ENCODE measurements around the gene LONP2.
"Not testable (repeated sequence)": the region's sequence is repeated elsewhere in the genome, so short reads cannot be mapped to it uniquely, and the experiment has no call there.

Gene LONP2

DNA sequence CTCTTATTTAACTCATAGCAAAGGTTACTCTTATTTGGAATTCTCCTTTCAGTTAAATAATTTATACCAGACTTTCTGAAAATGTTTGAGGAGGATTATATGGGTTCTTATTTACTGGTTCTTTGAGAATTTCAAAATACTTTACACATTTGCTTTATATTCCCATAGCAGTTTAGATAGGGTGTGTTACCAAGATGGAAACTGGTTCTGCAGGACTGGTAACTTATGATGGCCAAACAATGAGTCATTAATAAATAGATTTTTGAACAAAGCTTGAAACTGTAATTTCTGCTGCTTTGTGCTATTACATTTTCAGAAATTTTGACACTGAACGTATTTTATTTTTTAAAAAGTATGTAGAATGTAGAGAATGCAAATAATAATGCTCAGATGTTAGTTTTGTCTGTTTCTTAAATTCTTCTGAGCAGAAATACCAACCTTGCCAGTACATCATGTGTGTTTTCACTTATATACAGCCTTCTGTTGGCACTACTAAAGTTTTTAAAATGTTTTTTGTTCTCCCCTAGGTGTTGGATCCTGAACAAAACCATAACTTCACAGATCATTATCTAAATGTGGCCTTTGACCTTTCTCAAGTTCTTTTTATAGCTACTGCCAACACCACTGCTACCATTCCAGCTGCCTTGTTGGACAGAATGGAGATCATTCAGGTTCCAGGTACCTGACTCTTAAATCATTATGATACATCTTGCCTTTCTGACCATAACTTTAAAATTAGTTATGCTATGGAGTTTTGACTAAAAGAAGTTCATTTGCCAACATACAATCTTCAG, 51.6 kb downstream of the LONP2 start:
- no peak for DNase-seq

DNA sequence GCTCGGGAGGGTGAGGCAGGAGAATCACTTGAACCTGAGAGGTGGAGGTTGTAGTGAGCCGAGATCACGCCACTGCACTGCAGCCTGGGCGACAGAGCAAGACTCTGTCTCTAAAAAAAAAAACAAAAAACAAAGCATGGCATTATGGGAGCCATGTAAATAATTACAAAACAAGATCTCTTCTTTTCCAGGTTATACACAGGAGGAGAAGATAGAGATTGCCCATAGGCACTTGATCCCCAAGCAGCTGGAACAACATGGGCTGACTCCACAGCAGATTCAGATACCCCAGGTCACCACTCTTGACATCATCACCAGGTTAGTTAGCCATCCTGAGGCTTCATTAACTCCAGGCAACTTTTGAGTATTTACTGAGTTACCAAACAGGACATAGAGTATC, 55.4 kb downstream of the LONP2 start:
- no peak for DNase-seq

DNA sequence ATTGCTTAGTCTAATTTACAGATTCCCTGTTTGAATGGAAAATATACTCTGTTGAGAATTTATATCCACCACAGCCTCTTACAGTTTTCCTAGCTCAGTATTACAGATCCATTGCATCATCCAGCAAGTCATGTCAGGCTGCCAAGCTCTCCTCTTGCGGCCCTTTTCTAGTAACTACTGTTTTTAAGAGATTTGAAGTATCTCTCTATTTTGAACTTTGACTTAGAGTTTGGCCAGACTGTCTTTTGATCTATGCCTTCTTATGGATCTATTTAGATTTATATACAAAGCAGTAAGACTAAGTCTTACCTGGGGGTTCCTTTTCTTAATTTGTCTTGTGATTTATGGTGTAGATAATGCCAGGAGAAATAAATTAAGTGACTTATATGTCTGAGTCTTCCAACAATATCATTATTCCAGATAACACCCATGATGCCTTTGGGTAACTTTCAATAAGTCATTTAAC, 56.3 kb downstream of the LONP2 start:
- DNase-seq: no peak

DNA sequence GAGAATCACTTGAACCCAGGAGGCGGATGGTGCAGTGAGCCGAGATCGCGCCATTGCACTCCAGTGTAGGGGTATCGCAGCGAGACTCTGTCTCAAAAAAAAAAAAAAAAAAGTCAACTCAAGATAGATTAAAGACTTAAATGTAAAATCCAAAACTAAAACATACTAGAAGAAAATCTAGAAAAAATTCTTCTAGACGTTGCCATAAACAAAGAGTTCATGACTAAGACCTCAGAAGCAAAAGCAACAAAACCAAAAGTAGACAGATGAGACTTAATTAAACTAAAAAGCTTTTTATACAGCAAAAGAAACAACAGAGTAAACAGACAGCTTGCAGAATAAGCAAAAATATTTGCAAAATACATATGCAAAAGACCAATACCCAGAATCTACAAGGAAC, 64.4 kb downstream of the LONP2 start:
- DNase-seq: no peak

DNA sequence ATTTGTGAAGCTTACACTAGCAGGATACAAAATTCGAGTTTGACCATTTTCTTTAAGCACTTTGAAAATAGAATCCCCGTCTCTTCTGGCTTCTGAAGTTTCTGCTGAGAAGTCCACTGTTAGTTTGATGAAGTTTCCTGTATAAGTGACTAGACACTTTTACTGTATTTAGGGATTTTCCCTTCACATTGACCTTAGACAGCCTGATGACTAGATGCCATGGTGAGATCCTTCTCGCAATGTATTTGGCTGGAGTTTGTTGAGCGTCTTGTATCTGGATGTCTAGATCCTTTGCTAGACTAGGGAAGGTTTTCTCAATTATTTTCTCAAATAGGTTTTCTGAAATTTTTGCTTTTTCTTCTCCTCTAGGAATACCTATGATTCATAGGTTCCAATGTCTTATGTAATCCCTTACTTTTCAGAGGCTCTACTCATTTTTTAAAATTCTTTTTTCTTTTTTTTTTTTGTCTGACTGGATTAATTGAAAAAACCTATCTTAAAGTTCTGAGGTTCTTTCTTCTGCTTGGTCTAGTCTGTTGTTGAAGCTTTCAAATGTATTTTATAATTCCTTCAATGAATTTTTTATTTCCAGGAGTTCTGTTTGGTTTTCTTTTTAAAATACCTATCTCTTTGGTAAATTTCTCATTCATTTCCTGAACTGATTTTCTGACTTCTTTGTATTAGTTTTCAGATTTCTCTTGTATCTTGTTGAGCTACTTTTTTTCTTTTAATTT, 67.0 kb downstream of the LONP2 start:
- DNase-seq: no peak

DNA sequence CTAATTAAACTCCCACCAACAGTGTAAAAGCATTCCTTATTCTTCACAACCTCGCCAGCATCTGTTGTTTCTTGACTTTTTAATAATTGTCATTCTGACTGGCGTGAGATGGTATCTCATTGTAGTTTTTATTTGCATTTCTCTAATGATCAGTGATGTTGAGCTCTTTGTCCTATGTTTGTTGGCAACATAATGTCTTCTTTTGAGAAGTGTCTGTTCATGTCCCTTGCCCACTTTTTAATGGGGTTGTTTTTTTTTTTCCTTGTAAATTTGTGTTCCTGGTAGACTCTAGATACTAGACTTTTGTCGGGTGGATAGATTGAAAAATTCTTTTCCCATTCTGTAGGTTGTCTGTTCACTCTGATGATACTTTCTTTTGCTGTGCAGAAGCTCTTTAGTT, 69.8 kb downstream of the LONP2 start:
- DNase-seq: not testable (repeated sequence)

DNA sequence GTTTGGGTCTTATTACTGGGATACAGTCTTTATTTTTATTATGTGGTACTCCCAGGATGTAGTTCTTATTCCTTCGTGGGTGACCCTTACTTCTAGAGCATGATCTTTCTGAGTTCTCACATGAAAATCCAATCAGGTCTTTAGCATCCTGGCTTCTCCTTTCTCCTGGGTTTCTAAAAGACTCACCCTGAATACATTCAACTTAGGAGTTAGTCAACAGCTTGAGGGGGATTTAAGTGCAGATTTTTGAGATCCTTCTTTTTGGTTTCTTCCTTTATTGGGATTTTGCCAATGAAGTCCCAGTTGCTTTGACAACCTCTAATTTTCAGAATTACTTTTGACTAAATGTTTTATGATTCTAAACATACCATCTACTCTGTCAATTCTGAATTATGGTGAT, 72.9 kb downstream of the LONP2 start:
- DNase-seq: no peak

DNA sequence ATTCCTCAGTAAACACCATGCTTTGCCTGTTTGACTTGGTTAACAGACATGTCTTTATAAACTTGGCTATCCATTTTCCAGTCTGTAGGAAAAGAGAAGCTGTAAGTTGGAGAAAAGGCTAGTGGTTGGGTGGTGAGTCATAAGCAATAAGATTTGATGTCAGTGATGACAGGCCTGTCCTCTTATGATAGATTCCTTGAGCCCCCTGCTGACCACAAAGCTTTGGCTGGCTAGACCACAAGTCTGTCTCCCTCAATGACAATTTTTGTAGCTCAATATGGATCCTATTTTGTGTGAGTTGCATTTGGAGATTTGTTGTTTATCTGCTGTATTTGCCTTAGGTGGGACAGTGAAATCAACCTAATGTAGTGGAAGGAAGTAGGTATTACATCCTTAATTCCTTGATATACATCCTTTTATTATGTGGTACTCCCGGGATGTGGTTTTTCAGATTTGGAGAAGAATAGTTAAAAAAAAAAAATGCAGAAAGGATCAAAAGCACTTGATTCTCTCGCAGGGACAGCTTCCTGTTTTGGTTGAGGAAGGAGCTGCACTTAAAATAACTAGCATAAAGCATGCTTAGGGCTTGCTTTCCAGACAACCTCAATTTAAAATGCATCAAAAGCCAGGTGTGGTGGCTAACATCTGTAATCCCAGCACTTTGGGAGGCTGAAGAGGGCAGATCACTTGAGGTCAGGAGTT, 73.7 kb downstream of the LONP2 start:
- no peak for DNase-seq

DNA sequence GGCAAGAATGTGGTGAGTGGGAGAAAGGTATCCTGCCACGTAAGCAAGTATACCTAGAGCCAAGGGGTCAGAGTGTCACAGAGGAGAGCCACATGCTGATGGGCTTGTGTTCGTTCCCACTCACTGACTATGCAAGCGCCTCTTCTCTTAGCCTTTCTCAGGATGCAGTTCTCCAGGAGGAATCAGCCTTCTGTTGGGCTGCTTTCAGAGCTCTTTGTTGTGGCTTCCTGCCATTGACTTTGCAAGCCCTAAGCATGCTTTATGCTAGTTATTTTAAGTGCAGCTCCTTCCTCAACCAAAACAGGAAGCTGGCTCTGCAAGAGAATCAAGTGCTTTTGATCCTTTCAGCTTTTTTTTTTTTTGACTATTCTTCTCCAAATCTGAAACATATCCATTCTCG, 74.5 kb downstream of the LONP2 start:
- DNase-seq: no peak

DNA sequence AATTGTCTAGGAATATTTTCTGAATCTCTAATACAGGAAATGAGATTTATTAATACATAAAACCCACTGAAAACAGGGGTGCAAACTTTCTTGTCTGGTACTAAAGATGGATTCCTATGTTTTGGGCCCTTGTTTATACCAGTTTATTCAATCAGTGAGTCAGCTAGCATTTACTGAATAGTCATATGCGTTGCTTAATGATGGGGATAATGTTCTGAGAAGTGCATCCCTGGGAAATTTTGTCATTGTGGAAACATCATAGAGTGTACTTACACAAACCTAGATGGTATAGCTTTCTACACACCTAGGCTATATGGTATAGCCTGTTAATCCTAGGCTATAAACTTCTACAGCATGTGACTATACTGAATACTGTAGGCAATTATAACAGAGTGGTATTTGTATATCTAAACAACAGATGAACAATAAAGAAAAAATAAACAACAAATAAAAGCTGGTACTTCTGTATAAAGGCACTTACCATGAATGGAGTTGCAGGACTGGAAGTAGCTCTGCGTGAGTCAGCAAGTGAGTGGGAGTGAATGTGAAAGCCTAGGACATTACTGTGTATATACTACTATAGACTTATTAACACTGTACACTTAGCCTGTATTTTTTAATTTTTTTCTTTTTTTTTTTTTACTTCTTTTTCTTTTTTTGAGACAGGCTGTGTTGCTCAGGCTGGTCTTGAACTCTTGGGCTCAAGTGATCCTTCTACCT, 77.4 kb downstream of the LONP2 start:
- no peak for DNase-seq

DNA sequence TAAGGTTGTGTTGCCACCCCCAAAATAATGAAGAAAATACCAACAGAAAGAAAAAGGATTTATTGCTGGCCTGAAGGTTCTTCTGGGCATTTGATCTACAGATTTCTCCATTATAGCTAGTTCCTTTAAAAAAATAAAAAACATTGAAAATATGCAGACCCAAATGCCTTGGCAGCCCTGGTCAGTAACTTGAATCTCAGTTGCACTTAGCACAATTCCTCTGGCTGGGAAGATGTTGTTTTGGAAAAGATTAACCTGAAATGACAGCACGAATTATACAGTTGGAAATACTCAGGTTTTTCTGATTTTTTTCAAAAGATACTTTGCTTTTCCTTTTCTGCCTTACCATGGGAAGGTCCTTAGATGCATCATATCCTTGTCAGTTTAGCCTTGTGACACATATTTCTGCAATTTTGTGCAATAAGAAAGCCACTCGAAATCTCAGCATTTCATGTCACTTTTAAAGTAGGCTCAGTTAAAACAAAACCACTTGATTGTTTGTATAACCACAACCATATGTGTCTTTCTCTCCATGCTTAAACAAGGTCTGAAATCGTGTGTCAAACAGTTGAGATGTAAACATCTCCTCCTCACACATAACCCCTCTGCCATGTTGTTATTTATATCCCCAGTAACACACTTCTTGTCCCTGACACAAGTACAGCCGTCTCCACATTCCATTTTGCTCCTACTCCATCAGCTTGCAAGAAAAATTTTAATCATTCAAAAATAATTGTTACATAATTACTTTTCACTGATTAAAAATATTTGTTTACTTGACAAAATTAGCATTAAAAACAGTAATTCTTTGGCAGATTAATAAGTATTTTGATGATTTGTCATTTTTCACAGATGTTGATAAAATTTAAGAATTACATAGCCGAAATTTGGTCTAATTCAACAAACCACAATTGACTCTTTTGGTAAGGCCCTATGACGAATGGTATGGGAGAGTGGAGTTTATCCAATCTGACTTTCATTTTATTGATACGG, 80.0 kb downstream of the LONP2 start:
- no peak for DNase-seq

DNA sequence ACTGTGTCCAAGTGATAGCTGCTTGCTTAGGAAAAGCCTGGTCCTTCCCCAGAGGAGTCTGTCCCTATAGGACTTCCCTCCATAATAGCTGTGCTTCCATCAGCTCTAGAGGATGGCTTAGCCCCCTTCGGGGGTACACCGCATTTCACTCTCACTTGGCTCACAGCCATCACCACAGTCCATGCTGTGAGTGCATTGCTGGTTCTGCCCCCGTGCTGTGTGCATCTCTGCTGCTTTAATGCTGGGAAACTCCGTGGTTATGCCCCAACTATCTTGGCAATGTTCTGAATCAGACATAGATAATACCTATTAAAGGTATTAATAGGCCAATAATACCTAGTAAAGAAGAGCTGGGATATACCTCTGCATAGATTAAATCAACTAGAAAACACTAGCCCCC, 82.8 kb downstream of the LONP2 start:
- no peak for DNase-seq

DNA sequence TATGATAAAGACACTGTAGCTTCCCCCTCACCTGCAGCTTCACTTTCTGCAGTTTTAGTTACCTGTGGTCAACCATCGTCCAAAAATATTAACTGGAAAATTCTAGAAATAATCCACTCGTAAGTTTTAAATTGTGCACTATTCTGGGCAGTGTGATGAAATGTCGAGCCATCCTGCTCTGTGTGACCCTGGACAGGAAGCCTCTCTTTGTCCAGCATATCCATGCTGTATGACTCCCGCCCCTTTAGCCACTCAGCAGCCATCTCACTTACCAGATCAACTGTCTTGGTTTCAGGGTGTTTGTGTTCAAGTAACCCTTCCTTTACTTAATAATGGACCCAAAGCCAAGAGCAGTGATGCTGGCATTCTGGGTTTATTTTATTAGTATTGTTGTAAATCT, 85.0 kb downstream of the LONP2 start:
- DNase-seq: no peak

DNA sequence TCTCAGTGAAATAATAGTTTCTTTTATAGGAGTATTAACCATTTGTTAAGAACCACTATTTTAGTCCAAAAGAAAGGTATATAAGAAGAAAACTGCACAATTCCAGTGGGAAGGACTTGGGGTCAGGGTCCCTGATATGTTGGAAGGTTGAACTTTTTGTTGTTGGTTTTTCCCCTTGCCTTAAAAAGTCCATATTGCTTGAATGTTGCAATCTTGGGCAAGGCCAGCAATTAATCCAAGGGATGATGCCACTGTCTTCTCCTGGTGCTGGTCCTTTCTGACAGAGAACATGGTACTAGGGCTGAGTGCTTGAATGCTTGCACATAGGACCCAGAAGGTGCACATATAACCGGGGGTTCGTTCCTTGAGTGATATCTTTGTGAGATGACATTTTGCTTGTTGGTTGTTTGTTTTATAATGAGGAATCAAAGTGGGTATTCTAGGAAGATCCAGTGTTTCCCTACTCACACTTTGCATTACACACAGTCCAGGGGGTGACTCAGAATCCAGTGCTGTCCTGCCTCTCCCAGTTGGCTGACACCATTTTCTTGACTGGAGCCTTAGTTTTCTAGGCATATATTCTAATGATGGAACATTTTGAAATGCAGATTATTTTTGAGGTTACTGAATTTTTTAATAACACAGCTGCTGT, 86.2 kb downstream of the LONP2 start:
- DNase-seq: no peak

DNA sequence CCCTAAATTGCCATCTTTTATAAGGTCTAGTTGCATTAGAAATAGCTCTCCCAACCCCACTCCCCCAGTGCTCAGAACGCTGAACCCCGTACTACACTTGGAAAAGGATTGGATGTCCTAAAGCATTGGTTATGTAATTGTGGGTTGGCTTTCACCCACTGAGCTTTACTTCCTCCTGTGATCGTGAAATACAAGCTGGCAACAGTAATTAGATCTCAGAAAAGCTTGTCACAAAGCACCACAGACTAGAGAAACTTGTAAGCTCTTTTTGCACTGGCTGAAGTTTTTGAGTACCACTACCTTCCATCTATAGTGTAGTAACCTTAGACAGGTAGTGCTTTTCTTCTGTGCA, 86.7 kb downstream of the LONP2 start:
- no peak for DNase-seq

DNA sequence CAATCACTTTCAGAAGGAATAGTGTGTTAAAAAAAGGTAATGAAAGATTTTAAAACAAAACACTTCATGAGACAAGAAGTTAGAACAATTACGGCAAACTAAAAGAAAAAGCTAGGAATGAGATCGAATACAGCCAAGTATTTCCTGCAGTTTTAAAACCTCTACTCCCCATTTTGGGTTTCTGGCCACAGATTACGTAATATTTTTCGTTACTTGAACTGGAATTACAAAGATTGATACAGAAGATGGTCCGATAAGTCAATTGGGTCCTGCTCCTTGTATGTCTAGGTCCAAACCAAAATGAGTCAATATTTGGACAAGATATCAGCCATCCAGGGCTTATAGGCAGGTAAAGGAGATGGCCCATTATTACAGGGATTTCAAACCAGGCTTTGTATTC, 88.9 kb downstream of the LONP2 start:
- DNase-seq: no peak

DNA sequence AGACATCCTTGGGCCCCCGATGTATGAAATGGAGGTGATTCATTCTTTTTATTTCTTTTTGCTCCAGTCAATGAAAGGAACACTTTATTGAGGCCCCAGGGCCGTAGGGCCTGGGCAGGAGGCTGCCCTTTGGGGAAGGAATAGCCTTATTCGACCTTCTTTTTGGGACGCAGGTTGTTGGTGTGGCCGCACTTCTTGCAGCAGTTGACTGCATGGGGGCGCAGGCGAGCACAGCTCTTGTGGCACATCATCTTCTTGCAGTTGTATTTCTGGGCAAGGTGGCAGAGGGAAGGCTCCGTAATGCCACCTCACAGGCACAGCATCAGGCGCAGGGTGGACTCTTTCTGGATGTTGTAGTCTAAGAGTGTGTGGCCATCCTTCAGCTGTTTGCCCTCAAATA, 90.2 kb downstream of the LONP2 start:
- no peak for DNase-seq

DNA sequence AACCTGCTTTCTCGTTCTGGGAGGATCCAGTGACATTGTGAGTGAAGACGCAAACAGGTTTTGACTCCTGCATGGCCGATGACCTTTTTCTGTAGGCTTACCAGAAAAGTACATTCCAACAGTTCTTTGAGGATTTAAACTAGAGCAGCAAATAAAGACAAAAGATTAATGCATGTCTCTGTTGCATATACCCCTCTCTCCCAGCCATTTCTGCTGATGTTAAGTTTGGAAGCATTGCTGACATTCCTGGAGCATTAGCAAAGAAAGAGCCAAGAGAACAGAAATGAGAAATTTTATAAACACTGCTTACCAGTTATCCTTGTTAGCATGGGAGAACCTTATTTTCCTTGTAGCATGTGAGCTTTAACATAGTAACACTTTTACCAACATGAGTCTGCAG, 91.9 kb downstream of the LONP2 start:
- no peak for DNase-seq

DNA sequence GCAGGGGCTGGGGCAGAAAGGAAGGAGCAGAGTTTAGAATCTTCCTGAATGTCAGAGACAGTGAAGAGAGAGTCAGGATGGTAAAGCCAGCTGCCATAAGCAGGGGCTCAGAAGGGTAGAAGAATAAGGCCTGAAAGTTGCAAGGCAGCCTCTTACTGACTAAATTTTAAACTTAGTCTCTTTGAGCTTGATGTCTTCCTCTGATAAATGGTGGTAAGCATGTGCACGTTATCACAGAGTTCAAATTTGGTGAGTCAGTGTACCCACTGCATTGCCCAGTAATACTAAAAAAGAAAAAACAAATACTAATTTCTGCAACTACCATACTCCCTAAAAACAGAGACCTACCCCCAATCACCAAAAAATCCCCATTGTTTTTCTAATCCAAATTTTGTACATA, 96.0 kb downstream of the LONP2 start:
- no peak for DNase-seq

DNA sequence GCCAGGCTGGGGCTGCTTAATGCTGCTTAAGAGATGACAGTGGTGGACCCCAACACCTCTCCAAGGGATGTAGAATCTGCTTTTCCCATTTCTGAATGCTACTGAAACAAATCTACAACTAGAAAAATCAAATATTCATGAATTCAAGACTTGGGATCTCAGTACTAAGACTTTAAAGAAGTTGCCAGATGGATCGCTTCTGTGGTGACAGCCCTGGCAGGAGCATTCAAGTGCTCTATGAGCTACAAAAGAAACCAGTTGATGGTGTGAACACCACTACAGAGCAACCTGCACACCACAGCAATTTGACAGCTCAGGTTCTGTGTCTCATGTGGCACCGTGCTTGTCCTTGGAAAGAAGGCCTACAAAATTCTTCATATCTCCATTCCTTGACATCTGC, 98.5 kb downstream of the LONP2 start:
- DNase-seq: no peak

DNA sequence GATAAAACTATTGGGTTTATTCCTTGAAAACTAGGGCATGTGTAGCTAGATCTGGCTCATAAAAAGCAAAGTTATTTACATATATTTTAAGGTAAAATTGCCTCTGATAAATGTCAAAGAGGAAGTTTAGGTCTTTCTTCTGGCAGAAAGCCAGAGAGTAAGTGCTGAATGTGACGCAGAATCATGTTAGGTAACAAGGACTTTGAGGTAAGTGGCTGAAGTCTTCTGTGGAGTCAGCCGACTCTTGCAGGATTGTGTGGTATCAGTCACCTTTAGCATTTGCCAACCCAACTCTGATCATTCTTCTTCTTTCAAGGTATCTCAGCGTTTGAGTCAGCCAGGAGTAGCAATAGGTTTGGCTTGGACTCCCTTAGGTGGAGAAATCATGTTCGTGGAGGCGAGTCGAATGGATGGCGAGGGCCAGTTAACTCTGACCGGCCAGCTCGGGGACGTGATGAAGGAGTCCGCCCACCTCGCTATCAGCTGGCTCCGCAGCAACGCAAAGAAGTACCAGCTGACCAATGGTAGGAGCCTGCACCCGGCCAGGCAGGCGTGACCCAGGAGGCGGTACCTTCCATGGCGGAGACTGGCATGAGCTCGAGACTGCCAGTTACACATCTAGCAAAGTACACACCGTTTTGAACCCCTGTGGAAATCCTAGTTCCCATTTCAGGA, 103.2 kb downstream of the LONP2 start:
- no peak for DNase-seq
